ENCODE results near the gene CASP6.

DNA sequence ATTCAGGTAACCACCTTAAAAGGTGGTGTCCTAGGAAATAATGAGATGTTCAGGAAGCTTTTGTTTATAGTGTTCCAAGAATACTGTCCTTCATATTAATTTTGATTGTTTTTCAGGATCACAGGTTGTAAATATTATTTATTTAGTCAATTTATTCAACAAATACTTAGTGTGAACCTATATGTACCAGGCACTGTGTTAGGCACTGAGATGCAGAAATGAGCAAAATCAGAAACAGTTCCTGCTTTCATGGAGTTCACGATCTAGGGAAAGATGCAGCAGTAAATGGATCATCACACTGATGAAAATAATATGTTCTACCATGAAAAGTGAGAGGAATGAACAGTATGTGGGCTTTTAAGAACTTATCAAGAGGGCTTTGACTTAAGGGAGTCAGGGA lies 44.9 kb upstream of the CASP6 start:
- TF ChIP-seq, protein P1, sequence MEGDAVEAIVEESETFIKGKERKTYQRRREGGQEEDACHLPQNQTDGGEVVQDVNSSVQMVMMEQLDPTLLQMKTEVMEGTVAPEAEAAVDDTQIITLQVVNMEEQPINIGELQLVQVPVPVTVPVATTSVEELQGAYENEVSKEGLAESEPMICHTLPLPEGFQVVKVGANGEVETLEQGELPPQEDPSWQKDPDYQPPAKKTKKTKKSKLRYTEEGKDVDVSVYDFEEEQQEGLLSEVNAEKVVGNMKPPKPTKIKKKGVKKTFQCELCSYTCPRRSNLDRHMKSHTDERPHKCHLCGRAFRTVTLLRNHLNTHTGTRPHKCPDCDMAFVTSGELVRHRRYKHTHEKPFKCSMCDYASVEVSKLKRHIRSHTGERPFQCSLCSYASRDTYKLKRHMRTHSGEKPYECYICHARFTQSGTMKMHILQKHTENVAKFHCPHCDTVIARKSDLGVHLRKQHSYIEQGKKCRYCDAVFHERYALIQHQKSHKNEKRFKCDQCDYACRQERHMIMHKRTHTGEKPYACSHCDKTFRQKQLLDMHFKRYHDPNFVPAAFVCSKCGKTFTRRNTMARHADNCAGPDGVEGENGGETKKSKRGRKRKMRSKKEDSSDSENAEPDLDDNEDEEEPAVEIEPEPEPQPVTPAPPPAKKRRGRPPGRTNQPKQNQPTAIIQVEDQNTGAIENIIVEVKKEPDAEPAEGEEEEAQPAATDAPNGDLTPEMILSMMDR (IDR thresholded peaks at IDR 0.05), result no peak
- no peak for TF ChIP-seq POLR2A (IDR thresholded peaks at IDR 0.05; ENCODE audit: low read depth)

Measured in esophagus muscularis mucosa (tissue), 3 donors.